ENCODE measurements around the gene OR2G2.

- TF ChIP-seq, protein P1, sequence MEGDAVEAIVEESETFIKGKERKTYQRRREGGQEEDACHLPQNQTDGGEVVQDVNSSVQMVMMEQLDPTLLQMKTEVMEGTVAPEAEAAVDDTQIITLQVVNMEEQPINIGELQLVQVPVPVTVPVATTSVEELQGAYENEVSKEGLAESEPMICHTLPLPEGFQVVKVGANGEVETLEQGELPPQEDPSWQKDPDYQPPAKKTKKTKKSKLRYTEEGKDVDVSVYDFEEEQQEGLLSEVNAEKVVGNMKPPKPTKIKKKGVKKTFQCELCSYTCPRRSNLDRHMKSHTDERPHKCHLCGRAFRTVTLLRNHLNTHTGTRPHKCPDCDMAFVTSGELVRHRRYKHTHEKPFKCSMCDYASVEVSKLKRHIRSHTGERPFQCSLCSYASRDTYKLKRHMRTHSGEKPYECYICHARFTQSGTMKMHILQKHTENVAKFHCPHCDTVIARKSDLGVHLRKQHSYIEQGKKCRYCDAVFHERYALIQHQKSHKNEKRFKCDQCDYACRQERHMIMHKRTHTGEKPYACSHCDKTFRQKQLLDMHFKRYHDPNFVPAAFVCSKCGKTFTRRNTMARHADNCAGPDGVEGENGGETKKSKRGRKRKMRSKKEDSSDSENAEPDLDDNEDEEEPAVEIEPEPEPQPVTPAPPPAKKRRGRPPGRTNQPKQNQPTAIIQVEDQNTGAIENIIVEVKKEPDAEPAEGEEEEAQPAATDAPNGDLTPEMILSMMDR (IDR thresholded peaks at IDR 0.05): no peak
- TF ChIP-seq POLR2A (IDR thresholded peaks at IDR 0.05) (no peak), EP300 (IDR thresholded peaks at IDR 0.05; ENCODE audit: low read depth) (no peak), POLR2AphosphoS5 (IDR thresholded peaks at IDR 0.05) (no peak)
These were observed 13.5 kb upstream of the OR2G2 start for GRCh38 chr1:247574664-247575063.
